Muscle of leg (tissue), 11 donors: ENCODE data around the gene PRKCA. TPM values are rescaled to one million over a fixed set of nuclear protein-coding genes. Genes with fewer than 3 reads are reported as not detected.
A peak's percentile ranks its signal among the peaks of the same experiment; 100 is the strongest.
"Not testable (repeated sequence)": the region's sequence is repeated elsewhere in the genome, so short reads cannot be mapped to it uniquely, and the experiment has no call there.

ENCODE experiments used
- DNase-seq: peaks from one replicate; pipeline ENCODE4 v3.0.0; 2013
- H3K27ac ChIP-seq: one replicate; pipeline ENCODE4 v1.5.1; 2013; ENCODE audit warnings: mild to moderate bottlenecking, low read length, control low read depth
- H3K27me3 ChIP-seq: one replicate; pipeline ENCODE4 v1.6.1; 2013; ENCODE audit warnings: low read length; ENCODE audit not compliant: control insufficient read depth, insufficient read depth
- H3K36me3 ChIP-seq: one replicate; pipeline ENCODE4 v1.6.1; 2013; ENCODE audit warnings: low read length; ENCODE audit not compliant: control insufficient read depth, insufficient read depth
- H3K4me1 ChIP-seq: one replicate; pipeline ENCODE4 v1.6.1; 2013; ENCODE audit warnings: low read length; ENCODE audit not compliant: control insufficient read depth, insufficient read depth
- H3K4me3 ChIP-seq: one replicate; pipeline ENCODE4 v1.5.1; 2013; ENCODE audit warnings: low read length, control low read depth
- H3K9me3 ChIP-seq: replicated peaks from 2 replicates; pipeline ENCODE4 v1.6.1; 2013; ENCODE audit warnings: low read depth, low read length; ENCODE audit not compliant: control insufficient read depth
- WGBS: methylation state at CpG from one replicate; pipeline ENCODE4 v1.1.5; 2013; ENCODE audit warnings: missing lambda C conversion rate; ENCODE audit not compliant: insufficient coverage; 5-methylcytosine and 5-hydroxymethylcytosine counted together
- polyA plus RNA-seq, 8 donors: library from polyadenylated mRNA; unstranded; fragments of 120-200 nt; gene quantifications; one replicate each; pipeline versions ENCODE4 v1.2.1 to v1.2.3, GENCODE V29; 2013; ENCODE audit warnings: inconsistent platforms in 1 of 8, low replicate concordance in 1 of 8; ENCODE audit not compliant: insufficient read length in 8 of 8, insufficient read depth in 1 of 8
- total RNA-seq: library from RNA; stranded (reverse); fragments of 120-200 nt; gene quantifications from one replicate; pipeline ENCODE4 v1.2.4, GENCODE V29; 2013

PRKCA gene
- total and polyA plus RNA-seq, 9 donors: 2.3 to 6.5 (median 3.5) TPM

DNA sequence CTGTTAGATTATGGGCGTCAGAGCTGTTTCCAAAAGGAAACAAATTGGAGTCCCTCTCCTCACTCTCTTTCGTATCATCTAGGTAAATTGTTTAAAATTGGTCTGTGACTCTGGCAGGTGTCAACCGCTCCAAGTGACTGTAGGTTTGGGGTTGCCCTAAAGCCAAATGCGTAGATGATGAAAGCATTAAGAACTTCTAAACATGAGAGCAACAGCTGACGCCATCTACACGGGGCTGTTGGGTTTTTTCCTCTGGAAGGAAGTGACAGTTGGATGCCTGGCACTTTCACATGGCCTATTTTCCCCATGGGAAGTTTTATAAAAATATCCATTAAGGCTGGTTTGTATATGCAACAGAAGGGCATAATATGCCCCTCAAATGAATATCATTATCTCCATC is 316.8 kb downstream of the PRKCA start:
- WGBS: 93% methylated on average over 3 of the region's 6 CpGs

GRCh38 chr17:66620528-66620927 is 318.1 kb downstream of the PRKCA start:
- Histone ChIP-seq H3K4me3 (no peak overlapping the region), H3K4me1 (peaks cover 6% of the 10 kb centered on the region), H3K27me3 (peaks cover 2% of the 10 kb centered on the region), H3K9me3 (no peaks in the 10 kb centered on the region), H3K27ac (no peak overlapping the region), H3K36me3 (no peaks in the 10 kb centered on the region)
- no peak for DNase-seq
- WGBS: no CpG with 5 or more reads among the region's 2 CpGs

More for the DNA sequence above, 316.8 kb downstream of the PRKCA start:
- Histone ChIP-seq H3K4me1 (peaks cover 9% of the 10 kb centered on the region), H3K27ac (no peak overlapping the region), H3K4me3 (no peak overlapping the region), H3K9me3 (no peaks in the 10 kb centered on the region), H3K36me3 (no peaks in the 10 kb centered on the region), H3K27me3 (peaks cover 2% of the 10 kb centered on the region)
- DNase-seq: peak; percentile 21

- not testable (repeated sequence) for H3K4me1 ChIP-seq, DNase-seq, H3K27ac ChIP-seq, H3K27me3 ChIP-seq, H3K4me3 ChIP-seq, H3K36me3 ChIP-seq, H3K9me3 ChIP-seq
- no CpG with 5 or more reads among the region's 2 CpGs for WGBS
Observed at GRCh38 chr17:66624630-66625029, 322.2 kb downstream of the PRKCA start.

DNA sequence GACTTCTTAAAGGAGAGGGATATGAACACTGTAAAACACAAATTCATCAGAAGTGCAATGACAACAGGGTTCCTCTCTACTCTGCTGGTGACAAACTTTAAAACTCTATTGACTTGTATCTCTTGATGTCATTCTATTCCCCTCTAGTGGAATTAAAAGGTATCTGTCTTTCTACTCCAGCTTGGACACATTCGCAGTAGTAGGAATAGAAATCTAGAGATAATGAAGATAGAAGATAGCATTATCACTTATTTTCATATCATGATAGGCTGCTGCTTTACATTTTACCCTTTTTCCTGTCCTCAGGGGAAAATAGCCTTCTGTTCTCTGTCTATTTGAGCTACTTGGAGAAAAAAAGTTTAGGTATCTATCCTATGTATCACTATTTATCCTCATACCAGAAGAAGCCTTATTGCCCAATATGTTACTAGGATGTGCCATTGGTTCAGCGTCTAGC is 322.9 kb downstream of the PRKCA start:
- 80% methylated on average over 1 of the region's 2 CpGs for WGBS
- Histone ChIP-seq H3K27me3 (peaks cover 2% of the 10 kb centered on the region), H3K9me3 (no peaks in the 10 kb centered on the region), H3K36me3 (no peaks in the 10 kb centered on the region), H3K27ac (no peak overlapping the region), H3K4me1 (no peaks in the 10 kb centered on the region), H3K4me3 (no peak overlapping the region)
- peak; percentile 55 for DNase-seq

- no CpG with 5 or more reads among the region's 4 CpGs for WGBS
- no peak overlapping the region for H3K27ac ChIP-seq
- peaks cover 2% of the 10 kb centered on the region for H3K27me3 ChIP-seq
- H3K36me3 ChIP-seq: no peaks in the 10 kb centered on the region
- no peaks in the 10 kb centered on the region for H3K9me3 ChIP-seq
- H3K4me3 ChIP-seq: no peak overlapping the region
- peak; percentile 17 for DNase-seq
- no peaks in the 10 kb centered on the region for H3K4me1 ChIP-seq
Observed at GRCh38 chr17:66627985-66628384, 325.6 kb downstream of the PRKCA start.

GRCh38 chr17:66629762-66630161 is 327.3 kb downstream of the PRKCA start:
- Histone ChIP-seq H3K36me3 (no peaks in the 10 kb centered on the region), H3K4me1 (no peaks in the 10 kb centered on the region), H3K27ac (no peak overlapping the region), H3K27me3 (no peaks in the 10 kb centered on the region), H3K4me3 (no peak overlapping the region), H3K9me3 (no peaks in the 10 kb centered on the region)
- no CpG with 5 or more reads among the region's 3 CpGs for WGBS
- no peak for DNase-seq

GRCh38 chr17:66630379-66630778 is 328.0 kb downstream of the PRKCA start:
- WGBS: no CpG with 5 or more reads among the region's 2 CpGs
- peaks cover 3% of the 10 kb centered on the region for H3K27me3 ChIP-seq
- H3K36me3 ChIP-seq: no peaks in the 10 kb centered on the region
- H3K9me3 ChIP-seq: no peaks in the 10 kb centered on the region
- no peak overlapping the region for H3K27ac ChIP-seq
- H3K4me3 ChIP-seq: no peak overlapping the region
- H3K4me1 ChIP-seq: no peaks in the 10 kb centered on the region
- DNase-seq: no peak

DNA sequence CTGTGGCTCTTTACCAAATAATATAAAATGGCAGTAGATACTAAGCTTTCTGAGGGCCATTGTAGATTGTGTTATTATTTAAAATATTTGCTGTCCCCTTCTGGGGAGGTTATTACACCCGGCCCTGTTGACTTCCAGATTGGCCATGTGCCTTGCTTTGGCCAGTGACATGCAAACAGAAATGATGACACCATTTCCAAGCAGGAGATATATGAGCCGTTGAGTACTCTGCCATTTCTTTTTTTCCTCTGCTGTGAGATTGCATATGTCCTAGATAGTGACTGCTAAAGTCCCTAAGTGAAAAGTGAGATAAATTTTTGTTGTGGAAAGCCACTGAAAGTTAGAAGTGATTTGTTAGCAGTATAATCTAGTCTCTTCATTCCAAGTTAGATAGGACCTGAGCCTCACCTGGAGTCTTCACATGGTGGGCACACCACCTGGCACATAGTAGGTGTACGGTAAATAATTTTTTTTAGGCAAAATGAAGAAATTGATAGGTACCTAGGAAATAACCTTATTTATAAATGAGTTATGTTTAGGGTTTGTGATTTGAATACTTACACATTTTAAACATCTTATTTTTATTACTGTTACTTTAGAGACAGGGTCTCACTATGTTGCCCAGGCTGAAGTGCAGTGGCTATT is 328.5 kb downstream of the PRKCA start:
- Histone ChIP-seq H3K4me1 (no peaks in the 10 kb centered on the region), H3K36me3 (no peaks in the 10 kb centered on the region), H3K27me3 (peaks cover 3% of the 10 kb centered on the region), H3K27ac (no peak overlapping the region), H3K9me3 (no peaks in the 10 kb centered on the region), H3K4me3 (no peak overlapping the region)
- DNase-seq: no peak
- WGBS: no CpG with 5 or more reads among the region's 3 CpGs

GRCh38 chr17:66632731-66633130 is 330.3 kb downstream of the PRKCA start:
- H3K4me3 ChIP-seq: no peak overlapping the region
- no peaks in the 10 kb centered on the region for H3K9me3 ChIP-seq
- WGBS: 74% methylated on average over 2 of the region's 3 CpGs
- no peak for DNase-seq
- H3K4me1 ChIP-seq: no peaks in the 10 kb centered on the region
- H3K27ac ChIP-seq: no peak overlapping the region
- peaks cover 3% of the 10 kb centered on the region for H3K27me3 ChIP-seq
- H3K36me3 ChIP-seq: no peaks in the 10 kb centered on the region

DNA sequence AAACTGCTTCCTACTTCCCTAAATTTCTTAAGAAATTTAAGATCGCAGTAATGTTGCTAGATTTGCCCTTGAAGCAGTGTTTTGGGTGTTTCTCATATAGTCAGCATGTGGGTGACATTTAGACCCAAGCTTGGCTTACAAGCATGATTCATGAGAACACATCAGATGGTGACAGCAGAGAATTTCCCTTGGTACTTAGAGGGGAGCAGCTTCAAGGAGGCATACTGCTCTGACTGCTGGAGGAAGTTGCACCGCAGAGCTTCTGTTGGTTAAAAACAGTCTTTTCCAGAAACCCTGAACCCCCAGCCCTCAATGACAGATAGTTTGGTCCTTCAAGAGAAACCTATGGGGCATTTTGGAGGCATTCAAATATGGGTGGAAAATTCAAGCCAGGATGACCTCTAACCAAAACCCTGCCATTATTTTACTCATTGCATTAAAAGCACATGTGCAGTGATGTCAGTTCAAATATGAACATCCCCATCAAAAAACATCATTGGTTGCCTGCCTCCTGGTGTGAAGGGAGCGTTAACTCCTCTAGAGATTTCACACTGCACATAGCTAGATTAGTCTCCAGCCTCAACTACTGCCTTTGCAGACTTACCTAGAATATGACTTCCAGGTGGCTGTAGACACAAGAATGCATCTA is 331.0 kb downstream of the PRKCA start:
- Histone ChIP-seq H3K27me3 (peaks cover 3% of the 10 kb centered on the region), H3K36me3 (no peaks in the 10 kb centered on the region), H3K4me1 (no peaks in the 10 kb centered on the region), H3K9me3 (no peaks in the 10 kb centered on the region), H3K27ac (no peak overlapping the region), H3K4me3 (no peak overlapping the region)
- no peak for DNase-seq
- WGBS: no CpG with 5 or more reads among the region's 3 CpGs
